ENCODE results near the gene VPS37D.
A peak's percentile ranks its signal among the peaks of the same experiment; 100 is the strongest.

The VPS37D gene

DNA sequence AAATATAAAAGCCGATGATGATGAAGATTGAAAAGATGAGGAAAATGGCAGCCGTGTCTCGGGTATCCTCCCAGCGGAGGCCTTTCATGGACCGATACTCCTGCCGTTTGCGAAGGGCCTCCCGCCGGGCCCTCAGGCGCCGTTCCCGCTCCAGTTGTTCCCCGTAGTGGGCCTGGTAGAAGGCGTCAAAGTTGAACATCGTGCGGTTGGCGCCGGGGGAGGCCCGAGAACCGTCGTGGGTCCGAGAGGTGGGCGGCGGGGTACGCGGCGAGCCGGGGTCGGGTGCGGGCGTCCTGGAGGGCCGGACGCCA is 15.1 kb downstream of the VPS37D start:
- DNase-seq: no peak

- peak; percentile 93 to 96 for DNase-seq
These were observed 15.6 kb downstream of the VPS37D start, which contains the start of the genes BUD23 and DNAJC30 for GRCh38 chr7:73683056-73683787. Gene BUD23 (plus strand): TSS chr7:73683597. CDS start chr7:73683626, 29 bp downstream. Gene DNAJC30 (minus strand): TSS chr7:73683453. CDS start chr7:73683423, 30 bp downstream.

- DNase-seq: no peak
These were observed 16.4 kb downstream of the VPS37D start for GRCh38 chr7:73683788-73684693.

- DNase-seq: no peak
These were observed 17.7 kb downstream of the VPS37D start for GRCh38 chr7:73685311-73685710.

DNA sequence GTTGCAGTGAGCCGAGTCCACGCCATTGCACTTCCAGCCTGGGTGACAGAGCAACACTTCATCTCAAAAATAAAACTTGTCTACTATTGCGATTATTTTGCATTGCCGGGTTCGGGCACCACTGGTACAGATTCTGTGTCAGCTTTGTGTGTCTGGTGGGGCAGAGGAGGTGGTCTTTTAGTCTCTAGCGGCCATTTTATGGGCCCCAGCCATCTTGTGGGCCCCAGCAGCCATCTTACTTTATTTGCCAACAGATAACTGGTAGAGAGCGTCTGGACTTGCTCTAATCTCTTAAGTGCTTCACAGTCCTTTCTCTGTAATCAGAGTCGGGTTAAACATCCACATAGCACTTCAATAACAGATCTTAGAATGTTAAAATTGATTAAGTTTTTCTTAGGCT is 20.7 kb downstream of the VPS37D start:
- no peak for DNase-seq

DNA sequence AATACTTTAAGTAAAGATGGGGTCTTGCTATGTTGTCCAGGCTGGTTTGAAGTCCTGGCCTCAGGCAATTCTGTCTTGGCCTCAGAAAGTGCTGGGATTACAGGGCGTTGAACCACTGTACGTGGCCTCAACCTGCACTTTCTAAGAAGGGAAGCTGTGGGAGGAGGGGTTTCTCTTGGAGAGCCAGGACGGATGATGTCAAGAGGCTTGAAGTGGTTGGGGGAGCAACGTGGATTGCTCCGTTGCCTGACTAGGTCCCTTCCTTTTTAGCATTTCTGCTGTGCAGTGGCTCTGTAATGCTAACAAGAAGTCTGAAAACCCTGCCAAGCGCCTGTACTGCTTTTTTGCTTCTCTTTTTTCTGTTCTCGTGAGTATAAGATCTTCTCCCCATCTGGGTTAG is 23.0 kb downstream of the VPS37D start:
- no peak for DNase-seq

DNA sequence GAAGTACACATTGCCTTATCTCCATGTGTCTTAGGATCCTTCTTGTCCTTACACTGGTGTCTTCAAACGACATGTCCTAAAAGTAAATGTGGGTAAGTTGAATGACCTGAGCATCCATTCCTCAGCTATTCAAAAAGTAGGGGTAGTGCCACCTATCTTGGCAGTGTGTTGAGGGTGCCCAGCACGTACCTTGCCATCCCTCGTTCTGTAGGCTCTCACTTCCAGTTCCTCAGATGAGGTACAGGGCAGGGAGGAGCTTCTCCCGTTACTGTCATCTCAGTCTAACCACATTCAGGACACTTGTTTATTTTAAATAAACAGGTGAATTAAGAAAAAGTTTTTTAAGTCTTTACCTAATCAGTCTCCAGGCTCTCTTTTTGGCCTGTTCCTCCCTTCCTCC is 28.7 kb downstream of the VPS37D start:
- DNase-seq: no peak

DNA sequence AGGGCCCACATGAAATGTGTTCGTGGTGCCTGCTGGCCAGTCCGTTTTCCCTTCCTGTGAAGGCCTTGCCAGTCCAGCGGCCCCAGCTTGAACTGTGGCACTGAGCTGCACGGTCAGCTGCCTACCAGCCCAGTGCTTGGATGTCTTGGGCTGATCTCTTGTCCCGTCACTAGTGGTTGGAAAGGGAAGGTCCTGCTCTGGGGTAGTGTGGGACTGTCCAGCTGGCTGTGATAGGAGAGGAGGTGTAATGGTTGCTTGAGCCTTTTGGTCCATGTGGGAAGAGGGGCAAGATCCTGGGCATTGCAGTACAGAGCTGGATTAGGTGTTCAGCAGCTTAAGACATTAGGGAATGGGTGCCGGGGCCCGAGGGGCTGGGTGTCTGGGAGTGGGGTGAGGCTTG is 30.8 kb downstream of the VPS37D start:
- no peak for DNase-seq

DNA sequence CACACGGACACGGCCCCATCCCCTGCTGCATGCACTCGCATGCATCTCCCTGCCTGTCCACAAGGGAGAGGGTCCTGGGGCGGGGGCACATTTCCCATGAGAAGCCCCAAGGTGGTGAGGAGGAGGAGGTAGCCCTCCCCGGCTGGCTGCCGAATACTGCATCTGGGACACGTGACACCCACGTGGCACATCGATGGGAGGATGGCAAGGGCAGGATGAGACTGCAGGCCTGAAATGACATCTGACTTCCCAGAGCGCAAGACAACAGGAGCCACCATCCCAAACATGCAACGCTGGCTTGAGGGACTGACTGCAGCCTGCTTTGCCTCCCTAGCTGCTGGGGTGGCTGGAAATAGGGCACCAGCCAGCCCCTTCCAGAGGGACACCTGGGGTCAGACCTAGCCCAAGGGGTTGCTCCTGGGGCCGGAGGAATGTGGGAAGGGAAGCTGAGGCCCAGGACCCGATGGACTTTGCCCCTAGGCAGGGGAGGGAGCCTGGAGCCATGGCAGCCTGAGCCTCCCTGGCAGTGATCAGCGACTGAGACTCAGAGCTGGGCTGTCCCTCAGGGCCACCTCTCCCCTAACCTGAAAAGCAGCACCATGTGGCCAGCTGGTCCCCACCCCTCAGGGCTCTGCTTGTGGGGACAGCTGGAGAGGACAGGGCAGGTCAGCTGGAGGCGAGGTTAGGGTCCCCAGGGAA is 31.9 kb downstream of the VPS37D start:
- DNase-seq: no peak

DNA sequence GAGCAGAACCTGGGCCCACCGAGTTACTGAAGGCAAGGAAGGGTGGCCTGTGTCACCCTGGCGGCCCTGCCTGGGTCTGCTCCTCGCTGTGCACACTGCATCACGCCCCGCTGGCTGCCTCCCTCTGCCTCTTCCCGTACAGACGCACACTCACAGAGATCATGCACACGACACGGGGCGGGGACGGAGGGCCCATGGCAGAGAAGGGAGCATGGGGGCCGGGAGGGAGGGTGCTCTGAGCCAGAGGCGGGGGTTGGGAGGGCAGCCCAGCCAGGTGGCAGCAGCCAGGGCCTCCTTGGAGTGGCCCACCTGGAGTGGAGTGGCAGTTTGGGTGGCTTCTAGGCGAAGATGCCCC is 32.4 kb downstream of the VPS37D start:
- no peak for DNase-seq

- no peak for DNase-seq
These were observed 33.0 kb downstream of the VPS37D start for GRCh38 chr7:73700581-73701134.

- DNase-seq: peak; percentile 40 to 61
These were observed 33.8 kb downstream of the VPS37D start for GRCh38 chr7:73701357-73701995.

GRCh38 chr7:73702226-73702625 is 34.6 kb downstream of the VPS37D start:
- DNase-seq: no peak

GRCh38 chr7:73702665-73703064 is 35.0 kb downstream of the VPS37D start:
- no peak for DNase-seq

DNA sequence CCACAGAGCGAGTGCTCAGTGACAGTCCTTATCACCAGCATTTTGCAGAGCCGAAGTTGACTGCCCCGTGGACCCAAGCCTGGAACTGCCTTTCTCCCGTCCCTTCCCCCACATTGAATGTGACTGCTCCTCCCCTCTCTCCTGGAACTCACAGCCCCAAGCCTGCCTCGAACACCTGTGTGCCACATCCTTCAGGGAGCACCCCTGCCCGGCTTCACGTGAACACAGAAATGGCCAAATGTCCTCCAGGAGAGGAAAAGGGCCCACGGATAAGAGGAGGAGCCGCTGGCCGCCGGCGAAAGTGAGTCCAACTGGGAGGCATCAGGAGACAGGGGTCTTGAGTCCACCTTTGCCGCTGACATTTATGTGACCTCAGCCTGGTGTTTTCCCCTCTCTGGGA is 35.6 kb downstream of the VPS37D start:
- no peak for DNase-seq

DNA sequence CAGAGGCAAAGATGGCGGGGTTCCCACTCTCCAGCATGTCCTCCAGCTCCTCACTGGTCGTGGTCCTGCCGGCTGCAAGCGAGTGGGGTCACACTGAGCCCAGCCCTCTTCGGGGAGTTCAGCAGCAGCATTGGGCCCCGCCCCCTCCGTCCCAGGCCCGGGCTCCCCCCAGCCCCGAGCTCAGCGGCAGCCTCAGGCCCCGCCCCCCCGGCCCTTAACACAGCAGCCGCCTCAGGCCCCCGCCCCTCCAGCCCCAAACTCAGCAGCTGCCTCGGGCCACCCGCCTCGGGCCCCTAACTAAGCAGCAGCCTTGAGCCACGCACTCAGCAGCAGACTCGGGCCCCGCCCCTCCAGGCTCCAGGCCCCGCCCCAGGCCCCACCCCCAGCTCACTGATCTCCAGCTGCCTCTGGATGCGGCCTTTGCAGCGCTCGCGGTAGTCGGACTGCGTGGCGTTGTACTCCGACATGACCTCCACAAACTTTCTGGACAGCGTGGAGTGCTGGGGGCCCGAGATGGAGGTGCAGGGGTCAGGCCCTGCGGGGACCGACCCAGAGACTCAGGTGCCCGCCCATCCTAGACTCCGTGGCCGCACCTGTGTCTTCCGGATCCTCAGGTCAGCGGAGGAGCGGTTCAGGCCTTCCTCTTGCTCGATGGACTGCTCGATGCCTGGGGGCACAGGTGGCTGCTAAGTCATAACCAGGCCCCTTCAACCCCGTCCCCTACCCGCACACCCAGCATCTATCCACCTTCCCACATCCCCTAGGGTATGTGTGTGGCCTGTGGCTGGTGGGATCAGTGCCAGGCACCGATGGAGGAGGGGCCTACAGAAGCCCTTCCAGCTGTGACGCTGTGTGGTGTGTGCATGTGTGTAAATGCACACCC is 36.4 kb downstream of the VPS37D start:
- peak in 1 of 2 experiments; percentile 22 for DNase-seq

GRCh38 chr7:73704640-73705550 is 37.3 kb downstream of the VPS37D start:
- no peak for DNase-seq

DNA sequence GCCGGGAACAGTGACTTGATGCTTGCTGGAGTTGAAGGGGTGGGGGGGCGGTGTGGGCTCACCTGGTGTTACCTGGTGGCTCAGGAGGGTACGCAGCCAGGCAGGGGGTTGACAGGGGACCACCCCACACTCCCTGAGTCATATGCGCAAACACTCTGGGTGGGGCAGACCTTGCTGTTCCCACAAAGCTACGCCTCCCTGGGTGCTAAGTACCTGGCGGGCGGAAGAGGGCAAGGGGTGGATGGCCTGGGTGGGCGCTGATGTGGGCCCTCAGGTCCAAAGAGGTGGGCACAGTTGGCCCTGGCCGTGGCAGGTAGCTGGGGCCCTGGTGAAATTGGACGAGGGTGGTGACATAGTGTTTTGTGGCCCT is 37.9 kb downstream of the VPS37D start:
- no peak for DNase-seq

DNA sequence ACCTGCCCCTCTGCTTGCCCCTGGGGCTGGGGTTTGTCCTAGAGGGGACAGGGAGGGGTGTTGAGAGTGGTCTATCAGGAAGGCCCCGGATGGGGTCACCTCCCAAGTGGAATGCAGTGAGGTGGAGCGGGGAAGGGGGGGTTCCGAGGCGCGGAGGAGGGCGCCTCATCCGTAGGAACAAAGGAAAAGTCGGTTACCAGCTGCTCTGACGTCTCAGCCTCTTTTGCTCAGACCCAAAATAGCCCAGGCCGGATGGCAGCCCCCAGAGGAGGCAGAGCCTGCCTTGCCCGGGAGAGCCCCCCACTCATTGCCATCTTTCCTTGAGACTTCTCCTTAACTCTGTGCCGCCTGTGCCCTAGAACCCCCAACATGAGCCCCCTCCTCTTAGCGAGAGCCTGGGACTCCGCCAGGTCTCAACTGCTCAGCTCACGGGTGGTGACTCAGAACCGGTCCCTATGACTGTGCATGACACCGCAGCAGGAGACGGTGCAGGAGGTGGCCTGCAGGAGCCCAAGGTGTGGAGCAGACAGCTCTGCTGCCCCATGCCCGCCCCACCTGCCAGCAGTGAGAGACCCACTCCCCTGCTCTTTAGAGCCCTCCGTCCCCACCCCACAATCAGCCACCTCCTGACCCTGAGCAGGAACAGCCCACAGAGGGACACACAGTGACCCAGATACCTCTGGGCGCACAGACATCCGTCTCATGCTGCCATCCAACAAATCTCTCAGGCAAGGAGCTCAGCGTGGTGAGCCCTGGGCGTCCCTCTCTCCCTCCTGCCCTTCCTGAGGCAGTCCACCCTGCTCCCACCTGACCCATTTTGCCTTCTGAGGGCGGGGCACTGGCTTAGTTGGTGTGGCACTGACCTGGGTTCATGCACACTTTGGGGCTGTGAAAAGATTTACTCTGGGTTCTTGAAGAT is 38.8 kb downstream of the VPS37D start:
- DNase-seq: no peak

All from SHP77 (cell line).